ENCODE measurements around the gene PLPP4.

The PLPP4 gene

DNA sequence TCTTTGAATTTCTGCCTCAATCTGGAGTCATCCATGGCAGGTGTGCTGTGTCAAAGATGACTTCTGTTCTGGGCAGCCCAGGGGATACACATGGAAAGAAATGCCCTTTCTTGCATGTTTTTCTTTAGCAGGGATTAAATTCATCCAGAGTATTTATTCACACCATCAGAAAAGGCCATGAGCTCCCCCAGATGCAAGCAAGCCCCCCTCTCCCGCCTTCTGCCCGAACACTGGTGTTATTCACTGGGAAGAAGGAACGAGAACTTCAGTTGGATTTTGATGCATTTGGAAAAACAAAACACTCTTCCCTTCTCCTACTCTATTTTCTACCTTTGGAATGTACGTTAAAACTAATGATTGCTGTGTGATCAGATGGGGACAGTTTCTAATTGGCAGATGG lies 1.4 kb downstream of the PLPP4 start:
- H3K27ac ChIP-seq (ENCODE audit: low read length) = no peak overlapping the region
- no peak overlapping the region for H3K9ac ChIP-seq (ENCODE audit: low read length)

DNA sequence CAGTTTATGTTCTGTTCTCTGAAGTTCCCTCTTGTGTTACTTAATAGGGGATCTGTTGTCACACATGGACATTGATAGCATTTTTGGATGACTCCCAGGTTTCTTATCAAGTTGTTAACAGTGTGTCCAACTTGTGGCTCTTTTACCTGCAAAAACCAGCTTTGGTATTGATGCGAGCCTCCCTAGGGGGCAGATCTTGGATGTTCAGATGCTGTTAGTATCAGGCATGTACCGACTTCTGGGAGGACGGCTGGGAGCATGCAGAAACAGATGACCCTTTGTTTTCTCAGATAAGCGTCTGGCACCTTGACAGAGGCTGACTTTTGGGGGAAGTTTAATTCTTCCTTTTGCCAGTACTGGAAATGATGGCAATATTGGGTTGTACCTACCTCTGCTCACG lies 2.2 kb downstream of the PLPP4 start:
- Histone ChIP-seq H3K79me2 (ENCODE audit: low read length) (no peaks in the 10 kb centered on the region), H3K9ac (ENCODE audit: low read length) (no peak overlapping the region), H2AFZ (ENCODE audit: low read length) (no peak overlapping the region), H3K9me3 (replicated peaks; ENCODE audit: insufficient read depth, low read length) (no peaks in the 10 kb centered on the region), H3F3A (ENCODE audit: insufficient read depth, low read length) (no peaks in the 10 kb centered on the region), H3K4me2 (ENCODE audit: low read depth, low read length) (no peak overlapping the region), H3K27me3 (replicated peaks; ENCODE audit: insufficient read depth, low read length) (no peaks in the 10 kb centered on the region), H3K27ac (ENCODE audit: low read length) (no peak overlapping the region), H4K20me1 (ENCODE audit: insufficient read depth, low read length) (no peaks in the 10 kb centered on the region), H3K36me3 (replicated peaks; ENCODE audit: insufficient read depth, low read length) (no peaks in the 10 kb centered on the region), H3K9me2 (replicated peaks; ENCODE audit: insufficient read depth, low read length) (no peaks in the 10 kb centered on the region), H3K4me1 (ENCODE audit: low read length) (no peaks in the 10 kb centered on the region), H3K4me3 (ENCODE audit: low read length) (no peak overlapping the region)
- TF ChIP-seq EZH2phosphoT487 (IDR thresholded peaks at IDR 0.05; ENCODE audit: low read length) (no peak), EZH2 (optimal IDR thresholded peaks at IDR 0.05; ENCODE audit: low read depth, low read length) (no peak)
- TF ChIP-seq, protein P1, sequence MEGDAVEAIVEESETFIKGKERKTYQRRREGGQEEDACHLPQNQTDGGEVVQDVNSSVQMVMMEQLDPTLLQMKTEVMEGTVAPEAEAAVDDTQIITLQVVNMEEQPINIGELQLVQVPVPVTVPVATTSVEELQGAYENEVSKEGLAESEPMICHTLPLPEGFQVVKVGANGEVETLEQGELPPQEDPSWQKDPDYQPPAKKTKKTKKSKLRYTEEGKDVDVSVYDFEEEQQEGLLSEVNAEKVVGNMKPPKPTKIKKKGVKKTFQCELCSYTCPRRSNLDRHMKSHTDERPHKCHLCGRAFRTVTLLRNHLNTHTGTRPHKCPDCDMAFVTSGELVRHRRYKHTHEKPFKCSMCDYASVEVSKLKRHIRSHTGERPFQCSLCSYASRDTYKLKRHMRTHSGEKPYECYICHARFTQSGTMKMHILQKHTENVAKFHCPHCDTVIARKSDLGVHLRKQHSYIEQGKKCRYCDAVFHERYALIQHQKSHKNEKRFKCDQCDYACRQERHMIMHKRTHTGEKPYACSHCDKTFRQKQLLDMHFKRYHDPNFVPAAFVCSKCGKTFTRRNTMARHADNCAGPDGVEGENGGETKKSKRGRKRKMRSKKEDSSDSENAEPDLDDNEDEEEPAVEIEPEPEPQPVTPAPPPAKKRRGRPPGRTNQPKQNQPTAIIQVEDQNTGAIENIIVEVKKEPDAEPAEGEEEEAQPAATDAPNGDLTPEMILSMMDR (IDR thresholded peaks at IDR 0.05; ENCODE audit: low read length) = no peak
- no peak for DNase-seq

More for the DNA sequence above, 1.4 kb downstream of the PLPP4 start:
- Histone ChIP-seq H3K9me2 (replicated peaks; ENCODE audit: insufficient read depth, low read length) (no peaks in the 10 kb centered on the region), H3K4me2 (ENCODE audit: low read depth, low read length) (no peak overlapping the region), H3K4me1 (ENCODE audit: low read length) (no peaks in the 10 kb centered on the region), H3F3A (ENCODE audit: insufficient read depth, low read length) (no peaks in the 10 kb centered on the region), H4K20me1 (ENCODE audit: insufficient read depth, low read length) (no peaks in the 10 kb centered on the region), H3K4me3 (ENCODE audit: low read length) (no peak overlapping the region), H3K36me3 (replicated peaks; ENCODE audit: insufficient read depth, low read length) (no peaks in the 10 kb centered on the region), H3K79me2 (ENCODE audit: low read length) (no peaks in the 10 kb centered on the region), H2AFZ (ENCODE audit: low read length) (no peak overlapping the region), H3K27me3 (replicated peaks; ENCODE audit: insufficient read depth, low read length) (no peaks in the 10 kb centered on the region), H3K9me3 (replicated peaks; ENCODE audit: insufficient read depth, low read length) (no peaks in the 10 kb centered on the region)
- TF ChIP-seq EZH2 (optimal IDR thresholded peaks at IDR 0.05; ENCODE audit: low read depth, low read length) (no peak), EZH2phosphoT487 (IDR thresholded peaks at IDR 0.05; ENCODE audit: low read length) (no peak)
- TF ChIP-seq, protein P1 (IDR thresholded peaks at IDR 0.05; ENCODE audit: low read length) = no peak
- no peak for DNase-seq

DNA sequence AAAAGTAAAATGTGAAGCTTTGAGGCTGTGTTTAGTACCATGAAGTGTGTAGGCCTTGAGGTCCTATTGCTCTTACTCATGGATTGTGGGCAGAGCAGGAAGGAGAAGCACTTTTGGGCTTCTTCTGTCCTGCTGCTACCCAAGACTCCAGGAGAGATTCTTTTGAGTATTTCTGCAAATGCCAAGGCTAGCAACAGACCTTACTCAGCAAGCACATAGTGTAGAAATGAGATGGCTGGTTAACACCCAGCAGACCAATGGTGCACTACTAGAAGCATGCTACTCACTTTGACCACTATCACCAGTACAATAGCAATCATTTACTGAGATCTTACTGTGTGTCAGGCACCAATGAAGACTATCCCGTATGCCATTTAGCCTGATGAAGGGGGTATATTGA lies 3.2 kb downstream of the PLPP4 start:
- Histone ChIP-seq H3K4me2 (ENCODE audit: low read depth, low read length) (no peak overlapping the region), H3K9ac (ENCODE audit: low read length) (no peak overlapping the region), H3K9me2 (replicated peaks; ENCODE audit: insufficient read depth, low read length) (no peaks in the 10 kb centered on the region), H3K36me3 (replicated peaks; ENCODE audit: insufficient read depth, low read length) (no peaks in the 10 kb centered on the region), H3K4me1 (ENCODE audit: low read length) (no peaks in the 10 kb centered on the region), H3K27ac (ENCODE audit: low read length) (no peak overlapping the region), H3K27me3 (replicated peaks; ENCODE audit: insufficient read depth, low read length) (no peaks in the 10 kb centered on the region), H4K20me1 (ENCODE audit: insufficient read depth, low read length) (no peaks in the 10 kb centered on the region), H3K4me3 (ENCODE audit: low read length) (no peak overlapping the region), H3K9me3 (replicated peaks; ENCODE audit: insufficient read depth, low read length) (no peaks in the 10 kb centered on the region), H2AFZ (ENCODE audit: low read length) (no peak overlapping the region), H3F3A (ENCODE audit: insufficient read depth, low read length) (no peaks in the 10 kb centered on the region), H3K79me2 (ENCODE audit: low read length) (no peaks in the 10 kb centered on the region)
- no peak for DNase-seq
- TF ChIP-seq, protein P1 (IDR thresholded peaks at IDR 0.05; ENCODE audit: low read length) = no peak
- TF ChIP-seq EZH2 (optimal IDR thresholded peaks at IDR 0.05; ENCODE audit: low read depth, low read length) = no peak

Data from MM.1S (cell line).